ENCODE results near the gene PANK2.
"Not testable (repeated sequence)": the region's sequence is repeated elsewhere in the genome, so short reads cannot be mapped to it uniquely, and the experiment has no call there.

The PANK2 gene

DNA sequence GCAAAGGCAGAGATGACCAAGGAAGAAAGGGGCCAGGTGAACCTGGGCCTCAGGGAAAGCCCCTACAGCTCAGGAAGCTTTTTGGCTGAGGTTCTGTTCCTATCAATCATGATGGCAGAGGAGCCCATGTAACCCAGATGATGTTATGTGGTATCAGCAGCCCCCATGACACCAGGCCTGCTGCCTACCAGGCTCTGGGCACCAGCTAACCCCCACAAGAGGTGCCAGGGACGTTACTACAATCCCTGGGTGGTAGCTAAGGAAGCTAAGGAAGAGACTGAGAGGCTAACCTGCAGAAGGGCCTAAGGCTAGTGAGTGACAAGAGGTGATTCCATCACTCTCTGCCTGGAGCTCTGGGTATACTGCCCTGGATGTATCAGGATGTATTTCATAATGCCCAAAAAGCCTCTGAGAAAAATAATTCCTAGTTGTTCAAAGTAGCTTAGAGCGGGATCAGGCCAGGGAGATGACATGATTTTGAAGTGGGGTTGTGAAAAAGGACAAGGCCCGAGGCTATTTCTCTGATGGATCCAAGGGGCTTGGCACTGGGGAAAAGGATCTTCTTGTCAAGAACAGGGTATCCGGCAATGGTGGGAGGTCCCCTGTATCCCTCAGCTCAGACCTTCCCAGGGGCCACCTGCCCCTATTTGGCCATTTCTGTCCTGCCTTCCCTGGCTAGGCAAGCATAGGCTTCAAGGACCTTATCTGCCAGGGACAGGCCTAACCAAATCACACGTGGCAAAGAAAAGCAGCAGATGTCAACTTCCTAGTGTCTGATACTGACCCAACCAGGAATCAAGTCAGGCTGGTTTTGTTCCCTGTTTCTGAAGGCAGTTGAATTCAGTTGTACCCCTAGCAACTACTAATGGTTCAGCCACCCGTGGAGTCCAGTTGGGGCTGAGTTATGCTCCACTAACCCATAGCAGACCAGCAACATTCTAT is 41.3 kb downstream of the PANK2 start:
- no peak for DNase-seq

- DNase-seq, result no peak
Observed at GRCh38 chr20:3931664-3932063, 42.5 kb downstream of the PANK2 start.

DNA sequence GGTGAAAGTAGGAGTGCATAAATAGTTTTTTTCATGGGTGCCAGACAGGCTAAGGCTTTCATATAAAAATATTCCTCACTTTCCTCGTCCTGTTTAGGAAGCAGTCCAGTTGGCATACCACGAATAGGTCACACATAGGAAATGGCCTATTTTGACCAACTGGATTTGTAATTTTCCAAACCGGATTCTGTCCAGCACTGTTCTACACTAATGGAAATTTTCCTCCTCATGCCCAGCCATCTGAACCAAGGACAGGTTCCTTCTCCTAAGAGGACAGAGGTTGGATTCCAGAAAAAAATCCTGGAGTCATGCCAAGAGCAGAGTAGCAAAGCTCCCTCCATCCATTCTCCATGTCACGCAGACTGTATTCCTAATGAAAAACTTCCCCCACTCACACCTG is 43.1 kb downstream of the PANK2 start:
- DNase-seq, result no peak

- DNase-seq, result no peak
Observed at GRCh38 chr20:3932681-3933080, 43.5 kb downstream of the PANK2 start.

DNA sequence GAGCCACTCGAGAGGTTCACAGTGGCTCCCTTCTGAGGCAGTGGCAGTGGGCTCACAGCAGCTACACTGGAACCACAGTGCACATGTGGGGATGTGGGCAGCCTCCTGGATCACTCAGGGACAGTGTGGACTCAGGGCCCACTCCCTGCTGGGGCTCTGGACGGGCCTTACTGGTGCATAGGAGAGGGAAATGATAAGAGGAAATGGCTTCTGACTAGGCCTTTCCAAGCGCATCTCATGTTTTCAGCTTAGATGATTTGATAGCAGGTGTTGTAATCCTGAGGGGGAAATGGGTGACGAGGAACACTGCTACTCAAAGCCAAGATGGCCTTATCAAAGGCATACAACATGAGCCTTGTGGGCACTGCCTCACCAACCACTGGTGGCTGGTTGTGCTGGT is 44.0 kb downstream of the PANK2 start:
- no peak for DNase-seq

DNA sequence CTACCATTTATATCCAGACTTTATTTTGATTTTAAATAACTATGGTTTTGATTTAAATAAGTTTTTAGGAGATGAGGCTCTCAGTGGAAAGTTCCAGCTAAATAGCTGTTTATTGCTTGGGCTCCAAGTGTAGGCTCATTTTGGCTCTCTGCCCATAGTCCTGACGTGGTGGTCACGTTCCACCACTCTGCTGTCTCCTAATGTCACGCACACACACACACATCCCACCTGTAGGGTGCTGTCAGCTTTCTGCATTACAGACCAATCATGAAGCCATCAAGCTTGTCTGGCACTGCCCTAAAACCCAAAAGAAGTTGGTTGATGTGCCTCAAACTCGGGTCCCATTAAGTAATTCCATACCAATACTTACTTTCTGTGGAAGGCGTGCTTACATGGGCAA is 45.4 kb downstream of the PANK2 start:
- no peak for DNase-seq

GRCh38 chr20:3935295-3935955 is 46.2 kb downstream of the PANK2 start:
- no peak for DNase-seq

DNA sequence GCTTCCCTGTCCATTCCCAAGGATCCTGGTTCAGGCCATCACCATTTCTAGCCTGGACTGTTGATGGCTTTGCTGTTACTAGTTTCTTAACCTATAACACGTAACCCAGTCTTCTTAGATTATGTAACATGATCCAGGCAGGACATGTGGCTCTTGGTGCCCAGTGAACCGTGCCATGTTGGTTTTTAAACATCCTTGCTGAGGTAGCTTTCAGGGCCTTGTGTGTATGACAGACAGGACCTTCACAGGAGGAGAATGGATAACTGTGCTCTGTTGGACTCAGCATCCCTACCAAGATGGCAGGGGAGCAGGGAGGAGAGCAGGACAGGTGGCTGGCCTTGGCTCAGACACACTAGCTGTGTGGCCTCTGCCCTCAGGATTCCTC is 46.8 kb downstream of the PANK2 start:
- DNase-seq, result no peak

- DNase-seq, result no peak
Observed at GRCh38 chr20:3937618-3938017, 48.4 kb downstream of the PANK2 start.

GRCh38 chr20:3940905-3941304 is 51.7 kb downstream of the PANK2 start:
- DNase-seq, result no peak

- not testable (repeated sequence) for DNase-seq
Observed at GRCh38 chr20:3946666-3947065, 57.5 kb downstream of the PANK2 start.

DNA sequence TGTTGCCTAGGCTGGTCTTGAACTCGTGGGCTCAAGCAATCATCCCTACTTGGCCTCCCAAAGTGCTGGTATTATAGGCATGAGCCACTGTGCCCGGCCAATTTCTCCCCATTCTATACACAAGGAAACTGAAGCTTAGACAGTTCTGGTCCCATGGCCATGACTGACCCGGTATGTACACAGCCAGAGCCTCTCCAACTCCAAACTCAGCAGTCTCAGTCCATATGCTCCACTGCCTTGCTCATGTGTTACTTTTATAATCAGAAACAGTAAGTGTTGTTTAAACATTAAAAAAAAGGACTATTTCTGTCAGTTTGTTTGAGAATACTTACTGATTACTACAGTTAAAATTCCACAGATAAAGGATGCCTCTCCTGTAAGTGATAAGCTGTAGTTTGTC is 75.5 kb downstream of the PANK2 start:
- DNase-seq, result no peak

DNA sequence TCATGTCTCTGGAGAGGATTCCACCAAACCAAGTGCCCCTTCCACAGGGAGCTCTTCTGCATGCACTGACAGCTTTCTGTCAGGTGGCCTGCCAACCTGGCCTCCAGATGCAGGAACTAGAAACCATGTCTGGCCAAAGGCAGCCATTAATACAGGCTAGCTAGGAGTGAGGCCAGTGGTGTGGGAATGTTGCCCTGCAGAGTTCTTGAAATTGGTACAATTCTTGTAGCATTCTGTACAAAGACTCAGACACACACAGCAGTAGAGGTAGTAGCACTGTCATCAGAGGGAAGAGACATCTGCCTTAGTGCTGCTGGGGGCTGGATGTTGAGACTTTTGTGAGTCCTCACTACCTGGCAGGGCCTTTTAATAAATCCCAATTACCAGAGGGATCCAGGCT is 77.4 kb downstream of the PANK2 start:
- DNase-seq, result no peak

DNA sequence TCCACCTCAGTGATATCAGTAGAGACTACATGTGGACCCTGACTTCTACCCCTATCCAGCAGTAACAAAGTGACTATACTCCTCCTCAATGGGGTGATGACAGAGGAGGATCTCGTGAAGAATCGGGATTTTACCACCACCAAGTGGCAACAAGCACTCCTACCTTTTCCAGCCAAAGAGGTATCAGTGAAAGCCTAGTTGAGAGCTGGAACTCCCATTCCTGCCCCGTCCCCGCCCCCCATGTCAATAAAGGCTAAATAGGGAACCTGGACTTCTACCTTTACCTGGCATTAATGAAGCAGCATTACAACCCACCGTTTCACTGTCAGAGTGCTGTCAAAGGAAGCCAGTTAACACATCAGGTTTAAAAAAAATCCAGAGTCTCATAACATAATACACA is 80.8 kb downstream of the PANK2 start:
- no peak for DNase-seq

DNA sequence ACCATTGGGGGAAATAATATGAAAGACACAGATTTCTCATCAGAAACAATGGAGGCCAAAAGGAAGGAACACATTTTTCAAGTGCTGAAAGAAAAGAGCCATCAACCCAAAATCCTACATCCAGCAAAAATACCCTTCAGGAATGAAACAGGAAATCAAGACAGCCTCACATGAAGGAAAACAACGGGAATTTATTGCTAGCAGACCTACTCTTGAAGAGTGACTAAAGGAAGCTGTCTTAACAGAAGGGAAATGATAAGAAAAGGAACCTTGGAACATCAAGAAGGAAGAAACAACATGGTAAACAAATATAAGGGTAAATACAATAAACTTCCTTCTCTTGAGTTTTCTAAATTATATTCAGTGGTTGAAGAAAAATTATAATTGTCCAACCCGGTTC is 82.0 kb downstream of the PANK2 start:
- DNase-seq, result no peak

GRCh38 chr20:3972161-3972560 is 83.0 kb downstream of the PANK2 start:
- DNase-seq, result no peak

- DNase-seq, result not testable (repeated sequence)
Observed at GRCh38 chr20:3972631-3973030, 83.4 kb downstream of the PANK2 start.

GRCh38 chr20:3973705-3974104 is 84.5 kb downstream of the PANK2 start:
- no peak for DNase-seq

- no peak for DNase-seq
Observed at GRCh38 chr20:3976511-3976910, 87.3 kb downstream of the PANK2 start.
